ENCODE measurements around the gene RAB27A.

- TF ChIP-seq, protein P1, sequence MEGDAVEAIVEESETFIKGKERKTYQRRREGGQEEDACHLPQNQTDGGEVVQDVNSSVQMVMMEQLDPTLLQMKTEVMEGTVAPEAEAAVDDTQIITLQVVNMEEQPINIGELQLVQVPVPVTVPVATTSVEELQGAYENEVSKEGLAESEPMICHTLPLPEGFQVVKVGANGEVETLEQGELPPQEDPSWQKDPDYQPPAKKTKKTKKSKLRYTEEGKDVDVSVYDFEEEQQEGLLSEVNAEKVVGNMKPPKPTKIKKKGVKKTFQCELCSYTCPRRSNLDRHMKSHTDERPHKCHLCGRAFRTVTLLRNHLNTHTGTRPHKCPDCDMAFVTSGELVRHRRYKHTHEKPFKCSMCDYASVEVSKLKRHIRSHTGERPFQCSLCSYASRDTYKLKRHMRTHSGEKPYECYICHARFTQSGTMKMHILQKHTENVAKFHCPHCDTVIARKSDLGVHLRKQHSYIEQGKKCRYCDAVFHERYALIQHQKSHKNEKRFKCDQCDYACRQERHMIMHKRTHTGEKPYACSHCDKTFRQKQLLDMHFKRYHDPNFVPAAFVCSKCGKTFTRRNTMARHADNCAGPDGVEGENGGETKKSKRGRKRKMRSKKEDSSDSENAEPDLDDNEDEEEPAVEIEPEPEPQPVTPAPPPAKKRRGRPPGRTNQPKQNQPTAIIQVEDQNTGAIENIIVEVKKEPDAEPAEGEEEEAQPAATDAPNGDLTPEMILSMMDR (IDR thresholded peaks at IDR 0.05; ENCODE audit: low read depth, low read length), result no peak
- TF ChIP-seq POLR2A (IDR thresholded peaks at IDR 0.05; ENCODE audit: extremely low read depth, insufficient read length), result no peak
- TF ChIP-seq, protein P2, sequence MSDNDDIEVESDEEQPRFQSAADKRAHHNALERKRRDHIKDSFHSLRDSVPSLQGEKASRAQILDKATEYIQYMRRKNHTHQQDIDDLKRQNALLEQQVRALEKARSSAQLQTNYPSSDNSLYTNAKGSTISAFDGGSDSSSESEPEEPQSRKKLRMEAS (IDR thresholded peaks at IDR 0.05; ENCODE audit: low read depth, low read length), result no peak
- TF ChIP-seq MYC (IDR thresholded peaks at IDR 0.05; ENCODE audit: low read depth, low read length), result no peak
Observed at GRCh38 chr15:55277116-55277564, 12.5 kb downstream of the RAB27A start.
